DMS53 (cell line): ENCODE measurements around the gene DLST.

Source experiments
- DNase-seq: peaks from one replicate; lab custom pipeline; 2025; lab: John Stamatoyannopoulos, UW

The DLST gene

DNA sequence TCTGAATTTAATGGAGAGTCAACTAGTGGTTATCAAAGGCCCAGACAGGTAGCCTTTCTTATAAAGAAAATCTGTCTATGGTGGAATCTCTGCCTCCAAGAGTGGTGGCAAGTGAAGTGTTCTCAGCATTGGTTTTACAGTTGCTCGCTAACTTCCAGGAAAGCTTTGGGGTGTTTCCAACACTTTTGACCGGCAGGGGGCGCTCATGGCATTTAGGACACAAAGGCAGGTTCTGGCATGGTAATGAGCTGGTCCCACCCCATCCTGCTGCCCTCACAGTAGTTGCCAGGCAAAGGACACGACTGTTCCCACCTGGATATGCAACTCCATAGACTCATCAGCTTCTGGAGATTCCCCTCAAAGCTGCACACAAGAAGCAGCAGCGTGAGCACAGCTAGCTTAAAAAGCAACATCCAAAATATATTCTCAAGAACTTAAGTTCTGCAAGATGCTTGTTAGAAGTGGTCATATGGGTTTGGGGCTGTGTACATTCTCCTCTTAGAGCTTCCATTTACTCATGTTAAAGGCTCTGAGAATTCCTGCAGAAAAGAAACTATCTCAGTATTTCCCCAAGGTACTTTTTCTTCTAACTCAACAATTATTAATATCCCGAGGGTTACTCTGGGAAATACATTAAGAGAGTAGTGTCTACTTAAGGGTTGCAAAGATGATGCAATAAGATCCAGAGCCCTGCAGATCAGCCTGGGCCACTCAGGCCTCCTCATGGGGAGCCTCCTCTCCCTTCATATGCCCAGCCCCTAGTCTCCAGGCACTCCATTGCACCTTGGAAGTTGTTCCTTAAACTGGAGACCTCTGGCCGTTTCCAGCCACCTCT, 20.6 kb upstream of the DLST start:
- peak; percentile 85 for DNase-seq

DNA sequence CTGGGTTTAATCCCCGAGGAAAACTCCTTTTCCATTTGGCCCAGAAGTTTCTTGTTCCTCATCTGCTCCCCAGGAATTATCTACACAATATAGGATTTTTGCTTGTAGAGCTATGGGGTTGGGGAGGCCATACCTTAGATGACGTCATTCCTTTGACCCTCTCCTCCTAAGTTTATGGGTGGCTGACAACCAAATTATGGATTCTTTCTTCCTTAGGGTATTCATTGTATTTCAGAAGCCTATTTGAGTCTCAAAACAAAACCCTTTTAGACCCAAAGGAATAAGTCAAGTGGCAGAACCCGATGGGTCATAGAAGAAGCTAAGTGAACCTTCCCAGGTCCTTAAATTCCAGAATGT, 20.0 kb upstream of the DLST start:
- DNase-seq, result no peak

DNA sequence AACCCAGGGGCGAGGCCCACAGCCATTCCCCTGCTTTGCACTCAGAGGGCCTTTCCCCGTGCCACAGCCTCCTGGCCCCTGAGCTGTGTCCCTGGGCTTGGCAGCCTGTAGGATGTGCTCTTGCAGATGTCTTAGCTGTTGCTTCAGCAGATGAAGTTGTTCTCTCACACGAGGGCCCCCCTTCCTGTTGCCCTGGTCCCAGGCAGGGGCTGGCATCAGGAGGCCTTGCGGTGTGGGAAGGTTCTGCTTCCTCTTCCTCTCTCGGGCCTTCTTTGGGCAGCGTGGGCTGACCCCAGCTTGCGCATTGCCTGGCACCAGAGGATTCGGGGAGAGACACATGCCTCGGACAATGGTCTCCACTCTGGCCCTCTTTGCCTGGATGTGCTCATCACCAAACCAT, 18.4 kb upstream of the DLST start:
- DNase-seq, result no peak

DNA sequence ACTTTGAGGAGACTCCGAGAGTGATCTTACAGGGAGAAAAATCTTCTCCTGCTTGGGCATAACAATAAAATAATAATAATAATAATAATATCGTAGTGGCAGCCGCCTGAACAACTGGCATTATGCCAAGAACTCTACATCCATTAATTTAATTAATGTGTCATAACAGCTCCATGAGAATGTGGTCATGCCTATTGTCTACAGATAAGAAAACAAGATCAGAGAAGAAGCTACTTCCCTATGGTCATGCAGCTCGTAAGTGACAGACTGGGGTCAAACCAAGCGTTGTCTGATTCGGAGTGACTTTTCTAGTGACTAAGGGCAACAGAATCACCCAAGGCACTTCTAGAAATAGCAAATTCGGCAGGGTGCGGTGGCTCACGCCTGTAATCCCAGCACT, 17.5 kb upstream of the DLST start:
- no peak for DNase-seq

DNA sequence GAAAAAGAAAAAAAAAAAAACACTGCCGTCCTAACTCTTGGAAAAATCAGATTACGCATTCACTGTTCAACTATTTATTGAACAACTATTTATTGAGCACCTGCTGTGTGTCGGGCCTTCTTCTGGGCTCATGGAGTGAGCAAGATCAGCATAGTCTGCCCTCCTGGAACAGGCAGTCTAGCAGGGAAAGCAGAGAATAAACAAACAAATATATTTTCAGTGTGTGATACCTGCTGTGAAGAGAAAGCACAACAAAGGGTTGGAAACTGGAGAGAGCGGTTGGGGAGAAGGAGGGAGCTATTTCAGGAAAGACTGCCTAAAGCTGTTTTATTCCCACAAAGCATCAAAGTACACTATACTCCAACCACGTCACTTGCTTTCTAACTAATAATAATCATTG, 16.6 kb upstream of the DLST start:
- no peak for DNase-seq

DNA sequence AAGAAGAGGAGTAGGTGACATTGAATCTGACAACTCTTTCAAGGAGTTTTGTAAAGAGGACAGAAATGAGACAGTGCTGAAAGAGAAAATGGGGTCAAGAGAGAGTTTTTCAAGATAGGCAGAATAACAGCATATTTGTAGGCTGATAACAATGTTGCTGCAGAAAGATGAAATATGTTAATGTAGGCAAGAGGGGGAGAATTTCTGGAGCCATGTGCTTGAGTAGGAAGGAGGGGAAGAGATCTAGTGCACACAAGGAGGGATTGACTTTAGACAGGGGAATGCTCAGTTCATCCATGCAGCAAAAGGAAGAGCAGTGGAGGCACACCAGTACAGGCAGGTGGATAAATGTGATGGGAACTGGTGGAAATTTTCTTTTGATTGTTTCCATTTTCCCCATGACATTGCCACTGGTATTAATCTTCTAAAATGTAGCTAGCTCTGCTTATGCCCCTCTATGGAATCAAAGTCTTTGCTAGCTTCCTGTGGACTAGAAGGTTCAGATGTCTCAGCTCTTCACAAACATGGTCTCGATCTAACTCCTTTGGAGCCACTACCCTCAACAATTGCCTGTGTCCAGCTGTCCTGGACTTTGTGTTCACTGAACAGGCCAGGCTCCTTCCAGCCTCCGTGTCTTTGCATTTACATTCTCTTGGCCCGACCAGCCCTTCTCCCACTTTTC, 14.9 kb upstream of the DLST start:
- no peak for DNase-seq

DNA sequence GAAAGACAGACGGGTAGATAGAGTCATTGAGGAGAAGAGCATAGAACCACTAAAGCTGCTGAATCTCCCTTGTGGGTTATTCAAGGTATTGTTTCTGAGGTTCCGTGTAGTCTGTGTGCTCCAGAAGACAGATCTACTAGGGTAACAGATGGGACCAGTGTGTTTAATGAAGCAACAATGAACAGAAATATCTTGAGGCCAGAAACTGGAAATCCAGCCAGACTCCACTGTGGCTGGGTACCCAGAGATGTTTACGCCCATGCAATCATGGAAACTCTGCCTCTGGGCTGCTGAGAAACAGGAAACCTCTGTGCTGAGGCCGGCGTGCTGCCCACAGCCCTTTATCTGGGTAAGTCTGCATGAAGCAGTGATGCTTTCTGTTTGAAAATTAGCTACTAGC, 14.0 kb upstream of the DLST start:
- DNase-seq, result no peak

DNA sequence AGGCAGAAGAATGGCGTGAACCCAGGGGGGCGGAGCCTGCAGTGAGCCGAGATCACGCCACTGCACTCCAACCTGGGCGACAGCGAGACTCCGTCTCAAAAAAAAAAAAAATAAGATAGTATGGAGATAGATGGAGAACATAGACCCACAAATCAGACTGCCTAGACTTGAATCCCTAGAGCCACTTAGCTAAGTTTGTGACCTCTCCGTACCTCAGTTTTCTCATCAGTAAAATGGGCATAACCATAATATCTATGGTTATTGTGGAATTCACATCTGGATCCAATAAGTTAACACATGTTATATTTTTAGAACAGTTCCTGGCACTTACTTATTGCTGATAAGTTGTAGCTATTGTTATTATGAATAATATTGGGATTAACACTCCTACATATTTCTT, 13.0 kb upstream of the DLST start:
- DNase-seq, result no peak

DNA sequence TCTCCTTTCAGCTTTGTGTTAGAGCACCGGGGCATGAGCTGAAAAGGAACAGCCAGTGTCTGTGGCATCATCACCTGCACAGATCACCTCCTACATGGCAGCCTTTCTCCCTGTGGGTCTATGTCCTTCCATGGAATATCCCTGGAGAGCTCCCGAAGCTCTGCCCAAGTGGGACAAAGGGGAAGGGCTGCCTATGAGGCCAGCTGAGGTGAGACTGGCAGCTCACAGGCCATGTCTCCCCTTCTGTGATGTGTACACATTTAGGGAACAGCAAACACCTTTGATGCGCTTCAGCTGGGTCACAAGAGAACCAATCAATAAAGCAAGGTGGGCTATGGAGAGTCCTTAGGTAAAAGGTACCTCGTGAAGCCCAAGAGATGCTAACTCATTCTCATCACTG, 9.9 kb upstream of the DLST start:
- DNase-seq, result no peak

DNA sequence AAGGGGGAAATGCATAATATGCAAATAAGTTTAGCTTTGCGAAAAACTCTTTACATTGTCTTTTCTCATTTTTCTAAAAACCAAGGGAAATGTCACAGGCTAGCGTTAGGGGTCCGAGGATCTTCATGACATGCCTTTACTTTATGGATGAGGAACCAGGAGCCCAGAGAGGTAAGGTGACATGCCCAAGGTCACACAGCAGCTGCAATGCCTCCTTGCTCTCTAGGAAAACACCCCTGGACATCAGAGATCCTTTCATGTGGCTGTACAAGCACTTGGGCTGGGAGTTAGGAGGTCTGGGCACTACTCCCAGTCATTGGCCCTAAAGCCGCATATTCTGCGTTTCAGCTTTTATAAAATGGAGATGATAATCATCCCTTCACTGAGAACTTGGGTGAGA, 6.5 kb upstream of the DLST start:
- DNase-seq, result no peak

DNA sequence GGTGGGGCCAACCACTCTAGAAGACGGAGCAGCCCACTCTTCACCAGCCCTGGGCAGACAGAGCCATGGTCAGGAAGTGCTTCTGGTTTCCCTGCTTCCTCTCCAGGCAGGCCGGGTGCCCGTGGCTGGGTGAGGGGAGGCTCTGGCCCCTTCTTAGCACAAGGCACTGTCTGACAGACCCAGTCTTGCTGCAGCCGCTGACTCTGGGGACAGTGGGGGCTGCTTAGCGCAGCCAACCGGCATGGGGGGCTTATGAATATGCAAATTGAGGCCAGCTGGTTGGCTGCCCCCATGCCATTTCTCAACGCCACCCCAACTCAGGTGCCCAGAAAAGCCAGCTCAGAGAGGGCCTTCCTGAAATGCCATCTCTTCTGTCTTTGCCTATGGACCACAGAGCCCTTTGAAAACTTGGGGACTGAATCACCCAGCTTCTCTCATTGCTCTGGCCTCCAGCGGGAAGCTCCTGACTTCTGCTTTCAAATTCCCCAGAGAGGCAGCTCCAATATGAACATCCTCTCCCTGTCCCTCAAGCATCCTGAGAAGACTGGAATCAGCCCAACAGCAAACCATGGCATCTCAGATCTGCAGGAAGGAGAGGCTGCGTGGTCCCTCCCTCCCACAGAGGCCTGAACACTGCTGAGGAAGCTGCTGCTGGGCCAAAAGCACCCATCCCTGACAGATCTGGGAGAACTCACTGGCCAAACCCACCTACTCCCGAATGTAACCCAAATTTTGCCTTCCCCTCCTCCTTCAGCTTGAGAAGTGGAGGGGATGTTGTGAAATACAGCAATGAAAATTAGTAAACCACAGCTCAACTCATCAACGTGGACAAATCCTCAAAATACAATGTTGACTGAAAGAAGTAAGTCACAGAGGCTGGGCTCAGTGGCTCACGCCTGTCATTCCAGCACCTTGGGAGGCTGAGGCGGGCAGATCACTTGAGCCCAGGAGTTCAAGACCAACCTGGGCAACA, 5.5 kb upstream of the DLST start, which contains the start of gene PROX2:
Gene PROX2 (minus strand): TSS at position 205 of the 973 bp plus-strand sequence. CDS start 12,311 bp downstream, outside the sequence.
- DNase-seq, result no peak

DNA sequence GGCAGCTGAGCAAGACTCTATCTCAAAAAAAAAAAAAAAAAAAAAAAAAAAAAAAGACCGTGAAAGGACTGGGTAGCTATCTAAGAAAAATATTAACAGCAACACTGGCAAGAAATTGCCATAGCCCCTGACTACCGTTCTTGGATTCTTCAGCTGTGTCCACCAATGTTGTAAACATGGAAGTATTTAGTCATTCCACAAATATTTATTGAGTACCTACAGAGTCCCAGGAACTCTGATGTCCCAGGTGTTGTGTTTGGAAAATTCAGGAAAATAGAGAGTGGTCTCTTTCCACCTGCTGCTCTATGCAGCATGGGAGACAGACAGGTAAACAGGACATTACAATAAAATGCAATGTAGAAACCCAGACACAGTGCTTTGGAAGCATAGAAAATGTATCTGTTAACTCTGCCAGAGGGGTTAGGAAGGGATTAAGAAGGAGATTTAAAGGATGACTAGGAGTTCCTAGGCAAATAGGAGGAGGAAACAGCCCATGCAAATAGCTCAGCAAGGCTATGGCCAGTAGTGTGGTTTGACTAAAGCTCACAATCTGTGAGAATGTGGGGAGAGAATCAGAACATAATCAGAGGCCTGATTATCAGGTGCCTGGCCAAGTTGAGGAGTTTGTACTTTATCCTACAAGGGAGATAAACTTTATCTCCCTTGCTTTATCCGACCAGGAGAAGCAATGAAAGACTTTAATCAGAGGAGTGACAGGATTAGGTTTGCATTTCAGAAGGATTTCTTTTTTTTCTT, 2.1 kb upstream of the DLST start:
- peak; percentile 57 for DNase-seq

DNA sequence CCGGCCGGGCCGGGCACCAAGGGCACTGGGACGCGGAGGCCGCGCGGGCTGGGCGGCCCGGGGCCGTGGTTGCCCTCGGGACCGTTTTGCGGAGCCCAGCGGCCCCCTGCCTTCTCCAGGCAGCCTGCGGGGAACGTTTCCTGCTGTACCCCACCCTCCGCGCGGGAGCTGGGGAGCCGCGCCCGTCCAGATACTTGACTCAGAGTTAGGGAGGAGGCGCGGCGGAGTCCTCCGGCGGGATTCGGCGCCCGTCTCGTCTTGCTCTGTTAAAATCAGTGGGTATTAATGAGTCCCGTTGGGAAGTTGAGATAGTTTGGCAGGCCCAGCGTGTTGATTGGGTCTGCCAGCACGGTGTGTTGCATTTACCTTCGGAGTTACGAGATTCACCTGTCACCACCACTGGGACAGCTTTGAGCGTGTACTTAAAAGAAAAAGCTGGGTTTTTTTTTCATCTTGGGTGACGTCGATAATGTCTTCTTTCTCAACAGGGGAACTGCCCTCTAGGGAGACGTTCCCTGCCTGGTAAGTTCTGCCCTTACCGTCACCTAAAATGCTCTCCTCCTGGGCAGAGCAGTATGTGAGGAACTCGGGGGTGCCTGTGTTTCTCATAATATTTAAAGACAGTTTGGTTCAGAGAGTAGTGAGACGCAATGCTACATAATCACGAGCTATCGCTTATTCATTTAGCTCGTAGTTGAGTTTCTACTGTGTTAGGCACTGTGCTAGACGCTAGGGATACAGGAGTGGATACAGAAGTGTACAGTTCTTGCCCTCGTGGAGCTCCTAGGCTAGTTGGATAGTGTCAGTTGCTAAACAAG, 596 bp downstream of the DLST start:
- peak; percentile 62 for DNase-seq

DNA sequence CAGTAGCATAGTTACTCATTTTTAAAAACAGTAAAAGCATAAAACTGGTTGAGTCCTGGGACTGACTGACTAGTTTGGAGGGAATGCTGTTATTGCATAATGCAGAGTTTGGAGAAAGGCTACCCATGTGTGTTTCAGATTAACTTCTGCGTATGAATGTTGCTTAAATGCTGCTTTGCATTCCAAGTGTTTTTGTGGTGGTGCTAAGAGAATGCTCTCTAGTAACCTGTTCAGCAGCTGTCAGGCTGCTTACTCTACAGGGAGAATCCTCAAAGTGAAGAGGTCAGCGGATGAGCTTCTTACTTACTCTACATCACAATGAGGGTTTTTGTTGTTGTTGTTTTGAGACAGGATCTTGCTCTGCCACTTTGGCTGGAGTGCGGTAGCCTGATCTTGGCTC, 4.3 kb downstream of the DLST start:
- no peak for DNase-seq

DNA sequence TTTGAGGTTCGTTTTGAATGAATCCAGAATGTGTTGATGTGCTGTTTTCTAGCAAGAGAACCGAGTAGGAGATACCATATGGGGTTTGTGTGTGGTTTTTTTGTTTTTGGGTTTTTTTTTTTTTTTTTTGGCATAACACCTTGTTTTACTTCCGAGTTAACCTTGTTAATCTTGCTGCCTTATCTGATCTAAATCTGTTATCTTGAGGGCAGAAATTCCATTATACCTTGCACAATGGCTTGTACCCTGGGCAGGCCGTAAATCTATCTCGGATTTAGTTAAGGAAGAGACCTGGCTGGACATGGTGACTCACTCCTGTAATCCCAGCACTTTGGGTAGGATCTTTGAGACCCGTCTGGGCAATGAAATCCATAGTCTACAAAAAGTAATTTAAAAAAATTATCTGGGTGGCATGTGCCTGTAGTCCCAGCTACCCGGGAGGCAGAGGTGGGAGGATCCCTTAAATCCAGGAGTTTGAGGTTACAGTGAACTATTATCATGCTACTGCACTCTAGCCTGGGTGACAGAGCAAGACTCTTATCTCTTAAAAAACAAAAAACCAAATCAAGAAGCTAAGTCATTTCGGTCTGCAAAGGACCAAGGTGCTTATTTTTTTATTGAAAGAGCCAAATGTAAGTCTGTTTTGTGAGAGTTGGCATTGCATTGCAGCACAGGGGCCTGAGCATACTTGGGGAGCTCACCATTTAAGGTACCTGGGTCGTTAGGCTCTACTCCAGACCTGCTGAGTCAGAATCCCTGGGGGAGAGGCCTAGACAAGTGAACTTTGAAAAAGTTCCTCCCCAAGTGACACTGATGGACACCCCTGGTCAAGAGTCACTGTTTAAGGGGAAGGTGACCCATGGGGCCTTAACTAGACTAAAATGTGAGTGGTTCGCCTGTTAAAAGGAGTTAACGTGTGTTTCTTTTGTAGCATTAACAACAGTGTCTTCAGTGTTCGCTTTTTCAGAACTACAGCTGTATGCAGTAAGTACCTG, 6.7 kb downstream of the DLST start:
- DNase-seq, result no peak

DNA sequence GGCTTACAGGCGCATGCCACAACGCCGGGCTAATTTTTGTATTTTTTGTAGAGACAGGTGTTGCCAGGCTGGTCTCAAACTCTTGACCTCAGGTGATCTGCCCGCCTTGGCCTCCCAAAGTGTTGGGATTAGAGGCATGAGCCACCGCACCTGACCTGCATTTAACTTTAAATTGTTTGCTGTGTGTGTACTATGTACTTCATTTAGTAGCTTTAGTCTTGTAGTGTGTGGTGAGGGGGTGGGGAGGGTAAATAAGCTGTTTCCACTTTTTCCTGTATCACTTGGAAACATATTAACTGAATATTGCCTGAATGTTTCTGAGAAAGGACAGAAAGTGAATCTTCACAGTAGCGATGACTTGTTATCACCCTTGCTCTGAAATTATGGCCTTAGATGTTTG, 8.5 kb downstream of the DLST start:
- no peak for DNase-seq

DNA sequence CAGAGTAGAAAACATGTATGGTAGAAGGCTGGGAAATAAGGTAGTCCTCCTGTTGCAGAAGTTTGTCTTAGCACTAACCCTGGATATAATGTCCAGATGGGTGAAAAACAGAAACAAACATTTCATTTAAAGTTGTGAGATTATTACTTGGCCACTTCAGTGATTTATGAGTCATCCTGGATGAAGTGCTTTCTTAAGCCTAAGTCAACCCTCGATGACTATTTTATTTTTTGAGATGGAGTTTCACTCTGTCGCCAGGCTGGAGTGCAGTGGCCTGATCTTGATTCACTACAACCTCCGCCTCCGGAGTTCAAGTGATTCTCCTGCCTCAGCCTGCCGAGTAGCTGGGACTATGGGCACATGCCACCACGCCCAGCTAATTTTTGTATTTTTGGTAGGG, 10.2 kb downstream of the DLST start:
- DNase-seq, result peak; percentile 47

DNA sequence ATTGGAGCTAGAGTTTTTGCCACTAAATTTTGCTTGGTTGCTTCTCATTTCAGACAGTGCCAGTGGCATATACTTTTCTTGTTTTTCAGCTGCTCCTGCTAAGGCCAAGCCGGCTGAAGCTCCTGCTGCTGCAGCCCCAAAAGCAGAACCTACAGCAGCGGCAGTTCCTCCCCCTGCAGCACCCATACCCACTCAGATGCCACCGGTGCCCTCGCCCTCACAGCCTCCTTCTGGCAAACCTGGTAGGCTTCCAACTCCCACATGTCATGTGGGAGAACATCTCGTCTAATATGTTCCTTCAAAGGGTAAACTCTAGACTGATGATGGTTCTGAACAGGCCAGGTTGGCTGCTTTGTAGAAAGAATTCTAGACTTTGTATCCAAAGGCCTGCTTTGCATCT, 11.0 kb downstream of the DLST start:
- DNase-seq, result no peak

DNA sequence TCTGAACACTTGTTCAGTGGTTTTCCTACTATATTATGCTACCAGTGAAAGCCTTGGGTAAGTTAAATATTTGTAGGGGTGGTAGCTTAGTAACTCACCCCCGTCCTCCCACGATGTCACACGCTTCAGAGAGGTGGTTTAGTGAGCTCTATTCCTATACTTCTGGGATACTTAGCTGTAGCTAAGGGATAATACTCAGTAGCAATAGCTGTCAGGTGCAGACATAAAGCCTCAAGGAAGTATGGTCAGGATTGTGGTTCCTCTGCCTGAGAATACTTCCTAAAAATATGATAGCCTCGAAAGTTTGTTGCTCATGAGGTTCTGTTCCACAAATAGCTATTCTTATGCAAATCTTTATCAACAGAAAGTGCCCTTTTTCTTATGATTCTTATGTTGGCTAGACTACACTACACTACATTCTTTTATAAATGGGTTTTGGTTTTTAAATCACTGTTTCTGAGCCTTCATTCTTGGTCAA, 11.9 kb downstream of the DLST start:
- DNase-seq, result no peak
